Measurements from ENCODE around the gene MAML3. TPM values are rescaled to one million over a fixed set of nuclear protein-coding genes. Genes with fewer than 3 reads are reported as not detected.

The MAML3 gene
- total RNA-seq, 6 experiments from 2014 or later: 1.2 to 1.9 (median 1.6) TPM

DNA sequence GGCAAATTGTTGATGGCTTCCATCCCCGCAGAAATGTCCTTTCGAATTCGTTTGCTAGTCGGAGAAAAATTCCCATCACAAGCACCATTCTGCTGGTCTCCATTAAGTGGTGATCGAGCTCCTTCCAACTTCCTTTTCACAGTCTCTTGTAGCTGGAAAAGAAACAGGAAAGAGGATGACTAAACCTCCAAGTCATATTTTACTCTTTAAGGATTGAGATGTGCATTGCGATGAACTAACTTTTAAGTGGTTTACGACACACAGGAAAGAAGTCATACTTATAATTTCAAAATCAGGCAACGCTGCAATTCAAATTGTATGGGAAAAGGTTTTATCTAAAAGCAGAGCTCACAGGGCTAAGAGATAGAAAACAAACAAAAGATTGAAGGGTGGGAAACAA lies 263.2 kb downstream of the MAML3 start:
- H3K9me3 Mint-ChIP-seq: no peaks in the 10 kb centered on the region
- peaks cover 26% of the 10 kb centered on the region for H3K4me1 Mint-ChIP-seq (ENCODE audit: low read depth)
- peak overlapping the region; percentile 74 for H3K4me3 Mint-ChIP-seq
- no peaks in the 10 kb centered on the region; the same call in 1 of the 2 replicates for H3K27me3 Mint-ChIP-seq (ENCODE audit: insufficient read depth)
- peak overlapping the region; percentile 88 for H3K27ac Mint-ChIP-seq
- DNase-seq: peak; percentile 62
- TF ChIP-seq, protein P1, sequence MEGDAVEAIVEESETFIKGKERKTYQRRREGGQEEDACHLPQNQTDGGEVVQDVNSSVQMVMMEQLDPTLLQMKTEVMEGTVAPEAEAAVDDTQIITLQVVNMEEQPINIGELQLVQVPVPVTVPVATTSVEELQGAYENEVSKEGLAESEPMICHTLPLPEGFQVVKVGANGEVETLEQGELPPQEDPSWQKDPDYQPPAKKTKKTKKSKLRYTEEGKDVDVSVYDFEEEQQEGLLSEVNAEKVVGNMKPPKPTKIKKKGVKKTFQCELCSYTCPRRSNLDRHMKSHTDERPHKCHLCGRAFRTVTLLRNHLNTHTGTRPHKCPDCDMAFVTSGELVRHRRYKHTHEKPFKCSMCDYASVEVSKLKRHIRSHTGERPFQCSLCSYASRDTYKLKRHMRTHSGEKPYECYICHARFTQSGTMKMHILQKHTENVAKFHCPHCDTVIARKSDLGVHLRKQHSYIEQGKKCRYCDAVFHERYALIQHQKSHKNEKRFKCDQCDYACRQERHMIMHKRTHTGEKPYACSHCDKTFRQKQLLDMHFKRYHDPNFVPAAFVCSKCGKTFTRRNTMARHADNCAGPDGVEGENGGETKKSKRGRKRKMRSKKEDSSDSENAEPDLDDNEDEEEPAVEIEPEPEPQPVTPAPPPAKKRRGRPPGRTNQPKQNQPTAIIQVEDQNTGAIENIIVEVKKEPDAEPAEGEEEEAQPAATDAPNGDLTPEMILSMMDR (IDR thresholded peaks at IDR 0.05): no peak
- H3K36me3 Mint-ChIP-seq (ENCODE audit: low read depth): peaks cover 6% of the 10 kb centered on the region; the same call in 1 of the 2 replicates

DNA sequence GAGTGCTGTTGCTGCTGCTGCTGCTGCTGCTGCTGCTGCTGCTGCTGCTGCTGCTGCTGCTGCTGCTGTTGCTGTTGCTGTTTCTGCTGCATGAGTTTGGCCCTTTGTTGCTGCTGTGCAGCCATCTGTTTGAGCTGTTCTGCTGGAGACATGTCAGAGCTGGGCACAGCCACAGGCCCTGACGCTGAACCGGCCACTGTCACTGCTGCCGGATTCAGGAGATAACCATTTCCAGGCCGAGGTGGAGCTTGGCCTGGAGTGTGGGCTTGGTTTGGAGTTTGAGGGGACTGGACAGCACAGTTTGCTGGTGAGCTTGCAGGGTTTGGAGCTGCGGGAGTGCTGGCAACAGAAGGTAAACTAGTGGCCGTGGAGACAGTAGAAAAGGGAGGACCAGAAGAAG lies 264.1 kb downstream of the MAML3 start:
- no peaks in the 10 kb centered on the region for H3K27me3 Mint-ChIP-seq (ENCODE audit: insufficient read depth)
- no peak overlapping the region; the same call in 1 of the 2 replicates for H3K27ac Mint-ChIP-seq
- H3K4me1 Mint-ChIP-seq (ENCODE audit: low read depth): peaks cover 27% of the 10 kb centered on the region
- H3K36me3 Mint-ChIP-seq (ENCODE audit: low read depth): peaks cover 6% of the 10 kb centered on the region; the same call in 1 of the 2 replicates
- no peak for DNase-seq
- no peaks in the 10 kb centered on the region for H3K9me3 Mint-ChIP-seq
- no peak overlapping the region for H3K4me3 Mint-ChIP-seq
- TF ChIP-seq, protein P1 (IDR thresholded peaks at IDR 0.05): no peak

DNA sequence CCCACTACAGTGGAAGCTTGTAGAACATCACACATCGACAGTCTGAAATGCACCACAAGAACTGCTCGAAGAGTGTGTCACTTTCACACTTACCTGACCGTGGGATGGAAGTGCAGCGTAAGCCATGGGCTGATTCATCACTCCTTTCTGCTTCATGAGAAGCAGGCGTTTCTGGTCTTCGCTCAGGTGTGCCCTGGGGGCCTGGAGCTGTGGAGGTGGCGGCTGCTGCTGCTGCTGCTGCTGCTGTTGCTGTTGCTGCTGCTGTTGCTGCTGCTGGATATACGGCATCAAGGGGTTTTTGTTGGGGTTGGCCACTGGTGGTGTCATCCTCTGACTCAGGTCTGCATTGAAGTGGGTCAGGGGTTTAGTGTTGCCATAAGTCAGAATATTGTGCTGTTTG lies 264.7 kb downstream of the MAML3 start:
- no peak for DNase-seq
- H3K27ac Mint-ChIP-seq: no peak overlapping the region
- TF ChIP-seq, protein P1 (IDR thresholded peaks at IDR 0.05): no peak
- H3K4me1 Mint-ChIP-seq (ENCODE audit: low read depth): peaks cover 27% of the 10 kb centered on the region
- no peak overlapping the region for H3K4me3 Mint-ChIP-seq
- H3K36me3 Mint-ChIP-seq (ENCODE audit: low read depth): peaks cover 6% of the 10 kb centered on the region; the same call in 1 of the 2 replicates
- H3K27me3 Mint-ChIP-seq (ENCODE audit: insufficient read depth): no peaks in the 10 kb centered on the region
- H3K9me3 Mint-ChIP-seq: no peaks in the 10 kb centered on the region

DNA sequence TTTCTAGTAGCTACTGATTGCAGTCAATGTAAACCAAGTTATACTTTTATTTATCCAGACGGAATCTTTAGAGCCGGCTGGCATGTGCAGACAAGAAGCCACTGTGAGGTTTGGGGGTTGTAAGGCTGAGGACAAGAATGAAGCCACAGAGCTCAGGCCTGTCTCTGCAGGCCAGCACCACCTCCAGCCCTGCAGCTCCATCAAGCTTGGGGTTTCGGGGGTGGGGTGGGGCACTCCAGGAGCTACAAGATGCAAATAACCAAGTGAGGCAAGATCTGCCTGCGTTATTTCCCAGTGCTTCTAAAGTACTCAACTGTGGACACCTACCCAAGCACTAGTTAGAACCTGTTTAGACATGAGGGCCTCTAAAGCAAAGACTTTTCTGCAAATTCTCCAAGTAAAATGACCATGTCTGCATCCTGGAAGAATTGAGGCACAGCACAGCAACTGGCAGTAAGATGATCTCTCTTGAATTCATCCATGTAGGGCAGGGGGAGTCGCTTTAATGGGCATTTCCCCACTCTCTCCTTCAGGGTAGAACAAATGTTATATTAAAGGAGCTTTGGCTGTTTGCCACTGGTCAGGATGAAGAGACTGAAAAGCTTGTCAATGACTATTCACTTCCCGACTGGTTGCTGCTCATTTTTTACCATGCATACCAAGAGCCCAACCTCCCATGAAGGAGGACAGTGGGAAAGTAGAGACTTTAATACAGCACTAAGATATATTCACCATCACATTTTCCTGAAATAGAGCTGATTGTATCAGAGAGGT lies 265.8 kb downstream of the MAML3 start:
- no peak overlapping the region for H3K27ac Mint-ChIP-seq
- H3K4me1 Mint-ChIP-seq (ENCODE audit: low read depth): peaks cover 27% of the 10 kb centered on the region
- H3K27me3 Mint-ChIP-seq (ENCODE audit: insufficient read depth): no peaks in the 10 kb centered on the region
- TF ChIP-seq, protein P1 (IDR thresholded peaks at IDR 0.05): no peak
- DNase-seq: no peak
- H3K4me3 Mint-ChIP-seq: peak overlapping the region; percentile 86; the same call in 1 of the 2 replicates
- H3K36me3 Mint-ChIP-seq (ENCODE audit: low read depth): peaks cover 9% of the 10 kb centered on the region; the same call in 1 of the 2 replicates
- H3K9me3 Mint-ChIP-seq: no peaks in the 10 kb centered on the region

DNA sequence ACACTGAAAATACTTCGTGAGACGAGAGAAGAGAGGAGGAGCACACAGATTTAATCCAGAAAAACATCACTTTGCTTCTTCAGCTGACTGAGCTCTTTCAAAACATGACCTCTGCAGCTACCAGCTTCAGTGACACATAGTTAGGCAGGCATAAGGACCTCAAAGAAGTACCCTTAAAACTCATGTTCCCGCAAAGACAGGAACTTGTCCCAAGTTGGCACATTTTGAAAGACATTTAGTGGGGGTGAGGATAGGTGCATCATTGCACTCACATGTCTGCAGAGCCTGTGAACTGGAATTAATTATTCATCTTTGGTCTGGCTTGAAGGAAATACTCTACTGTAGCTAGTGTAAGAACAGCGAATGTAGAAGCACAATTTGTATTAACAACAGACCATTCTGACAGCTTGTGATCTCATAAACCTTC lies 266.6 kb downstream of the MAML3 start:
- H3K36me3 Mint-ChIP-seq (ENCODE audit: low read depth): peaks cover 13% of the 10 kb centered on the region; the same call in 1 of the 2 replicates
- TF ChIP-seq, protein P1 (IDR thresholded peaks at IDR 0.05): no peak
- peak overlapping the region; percentile 86 for H3K4me3 Mint-ChIP-seq
- DNase-seq: no peak
- H3K9me3 Mint-ChIP-seq: no peaks in the 10 kb centered on the region
- H3K4me1 Mint-ChIP-seq (ENCODE audit: low read depth): peaks cover 27% of the 10 kb centered on the region
- H3K27me3 Mint-ChIP-seq (ENCODE audit: insufficient read depth): no peaks in the 10 kb centered on the region
- H3K27ac Mint-ChIP-seq: peak overlapping the region; percentile 24

Measured in HFFc6 (cell line).